Measurements from ENCODE around the gene KIZ. TPM values are rescaled to one million over a fixed set of nuclear protein-coding genes. Genes with fewer than 3 reads are reported as not detected.
"Not testable (repeated sequence)": the region's sequence is repeated elsewhere in the genome, so short reads cannot be mapped to it uniquely, and the experiment has no call there.

KIZ gene
- total RNA-seq, 1 donor from 2014 or later: 15.0 TPM

DNA sequence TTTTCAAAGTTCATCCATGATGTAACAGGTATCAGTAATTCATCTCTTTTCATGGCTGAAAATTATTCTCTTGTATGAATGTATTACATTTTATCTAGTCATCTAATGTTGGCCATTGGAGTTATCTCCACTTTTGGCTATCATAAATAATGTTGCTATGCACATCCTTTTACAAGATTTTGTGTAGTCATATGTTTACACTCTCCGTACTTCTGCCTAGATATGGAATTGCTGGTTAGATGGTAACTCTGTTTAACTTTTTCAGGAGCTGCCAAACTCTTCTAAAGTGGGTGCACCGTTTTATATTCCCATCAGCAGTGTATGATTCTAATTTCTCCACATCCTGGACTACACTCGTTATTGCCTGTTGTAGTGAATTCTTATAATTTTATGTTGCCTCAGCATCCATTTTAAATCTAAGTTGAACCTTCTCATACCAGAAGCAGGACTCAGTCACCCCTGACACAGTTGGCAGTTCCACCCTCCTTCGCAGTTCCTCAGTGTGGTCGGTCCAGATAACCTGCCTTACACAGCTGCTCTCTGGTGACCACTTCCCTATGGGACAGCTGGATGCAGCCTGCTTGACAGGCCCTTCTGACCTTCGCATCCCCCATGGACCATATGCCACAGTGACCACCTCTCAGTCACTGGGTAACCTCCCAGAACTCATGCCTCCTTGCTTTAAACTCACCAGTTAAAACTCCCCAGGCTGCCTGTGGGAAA, 33.9 kb downstream of the KIZ start:
- DNase-seq (ENCODE audit: low spot score): no peak
- Mint-ChIP-seq H3K27ac (ENCODE audit: unreplicated experiment) (no peak overlapping the region), H3K36me3 (ENCODE audit: low read depth, unreplicated experiment) (peaks cover 5% of the 10 kb centered on the region), H3K4me3 (ENCODE audit: unreplicated experiment) (no peak overlapping the region), H3K27me3 (ENCODE audit: unreplicated experiment) (no peaks in the 10 kb centered on the region), H3K4me1 (ENCODE audit: unreplicated experiment) (no peaks in the 10 kb centered on the region), H3K9me3 (ENCODE audit: unreplicated experiment) (no peaks in the 10 kb centered on the region)
- TF ChIP-seq, protein P1, sequence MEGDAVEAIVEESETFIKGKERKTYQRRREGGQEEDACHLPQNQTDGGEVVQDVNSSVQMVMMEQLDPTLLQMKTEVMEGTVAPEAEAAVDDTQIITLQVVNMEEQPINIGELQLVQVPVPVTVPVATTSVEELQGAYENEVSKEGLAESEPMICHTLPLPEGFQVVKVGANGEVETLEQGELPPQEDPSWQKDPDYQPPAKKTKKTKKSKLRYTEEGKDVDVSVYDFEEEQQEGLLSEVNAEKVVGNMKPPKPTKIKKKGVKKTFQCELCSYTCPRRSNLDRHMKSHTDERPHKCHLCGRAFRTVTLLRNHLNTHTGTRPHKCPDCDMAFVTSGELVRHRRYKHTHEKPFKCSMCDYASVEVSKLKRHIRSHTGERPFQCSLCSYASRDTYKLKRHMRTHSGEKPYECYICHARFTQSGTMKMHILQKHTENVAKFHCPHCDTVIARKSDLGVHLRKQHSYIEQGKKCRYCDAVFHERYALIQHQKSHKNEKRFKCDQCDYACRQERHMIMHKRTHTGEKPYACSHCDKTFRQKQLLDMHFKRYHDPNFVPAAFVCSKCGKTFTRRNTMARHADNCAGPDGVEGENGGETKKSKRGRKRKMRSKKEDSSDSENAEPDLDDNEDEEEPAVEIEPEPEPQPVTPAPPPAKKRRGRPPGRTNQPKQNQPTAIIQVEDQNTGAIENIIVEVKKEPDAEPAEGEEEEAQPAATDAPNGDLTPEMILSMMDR (IDR thresholded peaks at IDR 0.05; ENCODE audit: unreplicated experiment): no peak

DNA sequence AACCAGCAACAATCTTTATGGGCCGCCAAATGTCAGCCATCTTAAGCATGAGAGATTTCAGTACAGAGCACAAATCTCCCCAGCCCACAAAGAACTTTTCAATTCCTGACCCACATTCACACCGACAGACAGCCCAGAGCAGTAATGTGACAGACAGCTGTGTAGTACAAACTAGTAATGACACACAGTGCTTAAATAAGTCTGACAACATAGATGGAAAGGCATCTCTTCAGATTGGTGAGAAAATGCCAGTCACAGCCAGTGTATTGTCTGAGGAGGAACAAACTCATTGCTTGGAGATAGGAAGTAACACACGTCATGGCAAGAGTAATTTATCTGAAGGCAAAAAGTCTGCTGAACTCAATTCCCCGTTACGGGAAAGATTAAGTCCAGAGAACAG, 36.0 kb downstream of the KIZ start:
- Mint-ChIP-seq H3K4me1 (ENCODE audit: unreplicated experiment) (no peaks in the 10 kb centered on the region), H3K4me3 (ENCODE audit: unreplicated experiment) (no peak overlapping the region), H3K27ac (ENCODE audit: unreplicated experiment) (no peak overlapping the region), H3K9me3 (ENCODE audit: unreplicated experiment) (no peaks in the 10 kb centered on the region), H3K27me3 (ENCODE audit: unreplicated experiment) (no peaks in the 10 kb centered on the region), H3K36me3 (ENCODE audit: low read depth, unreplicated experiment) (peaks cover 5% of the 10 kb centered on the region)
- no peak for DNase-seq (ENCODE audit: low spot score)
- TF ChIP-seq, protein P1 (IDR thresholded peaks at IDR 0.05; ENCODE audit: unreplicated experiment): no peak

DNA sequence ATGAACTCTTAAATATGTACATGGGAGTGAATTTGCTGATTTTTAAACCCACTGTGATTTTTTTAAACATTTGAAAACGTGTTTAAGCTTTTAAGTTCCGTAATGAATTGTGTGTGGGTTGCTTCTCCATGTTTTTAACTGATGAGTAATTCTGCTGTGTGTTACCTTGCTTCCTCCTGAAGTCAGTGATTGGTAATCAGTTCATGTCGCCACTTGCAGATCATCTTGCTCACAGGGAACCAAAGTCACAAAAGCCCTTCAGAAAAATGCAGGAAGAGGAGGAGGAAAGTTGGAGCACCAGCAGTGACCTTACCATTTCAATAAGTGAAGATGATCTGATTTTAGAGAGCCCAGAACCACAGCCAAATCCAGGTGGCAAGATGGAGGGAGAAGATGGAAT, 36.7 kb downstream of the KIZ start:
- TF ChIP-seq, protein P1 (IDR thresholded peaks at IDR 0.05; ENCODE audit: unreplicated experiment): no peak
- H3K9me3 Mint-ChIP-seq (ENCODE audit: unreplicated experiment): no peaks in the 10 kb centered on the region
- H3K4me3 Mint-ChIP-seq (ENCODE audit: unreplicated experiment): no peak overlapping the region
- DNase-seq (ENCODE audit: low spot score): no peak
- no peak overlapping the region for H3K27ac Mint-ChIP-seq (ENCODE audit: unreplicated experiment)
- no peaks in the 10 kb centered on the region for H3K4me1 Mint-ChIP-seq (ENCODE audit: unreplicated experiment)
- H3K27me3 Mint-ChIP-seq (ENCODE audit: unreplicated experiment): no peaks in the 10 kb centered on the region
- peaks cover 5% of the 10 kb centered on the region for H3K36me3 Mint-ChIP-seq (ENCODE audit: low read depth, unreplicated experiment)

DNA sequence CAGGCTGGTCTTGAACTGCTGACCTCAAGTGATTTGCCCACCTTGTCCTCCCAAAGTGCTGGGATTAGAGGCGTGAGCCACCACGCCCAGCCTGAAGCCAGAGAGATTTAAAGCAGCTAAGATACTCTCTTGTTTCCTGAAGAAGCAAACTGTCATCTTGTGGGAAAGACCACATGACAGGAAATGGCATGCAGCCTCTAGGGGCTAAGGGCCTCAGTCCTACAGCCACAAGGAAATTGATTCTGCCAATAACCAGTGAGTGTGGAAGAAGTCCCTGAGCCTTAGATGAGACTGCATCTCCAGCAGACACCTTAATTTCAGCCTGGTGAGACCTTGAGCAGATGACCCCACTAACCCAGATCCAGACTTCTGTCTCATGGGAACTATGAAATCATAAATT, 40.9 kb downstream of the KIZ start:
- Mint-ChIP-seq H3K36me3 (ENCODE audit: low read depth, unreplicated experiment) (no peaks in the 10 kb centered on the region), H3K27me3 (ENCODE audit: unreplicated experiment) (no peaks in the 10 kb centered on the region), H3K9me3 (ENCODE audit: unreplicated experiment) (no peaks in the 10 kb centered on the region), H3K4me3 (ENCODE audit: unreplicated experiment) (no peak overlapping the region), H3K27ac (ENCODE audit: unreplicated experiment) (no peak overlapping the region), H3K4me1 (ENCODE audit: unreplicated experiment) (no peaks in the 10 kb centered on the region)
- no peak for DNase-seq (ENCODE audit: low spot score)
- TF ChIP-seq, protein P1 (IDR thresholded peaks at IDR 0.05; ENCODE audit: unreplicated experiment): no peak

DNA sequence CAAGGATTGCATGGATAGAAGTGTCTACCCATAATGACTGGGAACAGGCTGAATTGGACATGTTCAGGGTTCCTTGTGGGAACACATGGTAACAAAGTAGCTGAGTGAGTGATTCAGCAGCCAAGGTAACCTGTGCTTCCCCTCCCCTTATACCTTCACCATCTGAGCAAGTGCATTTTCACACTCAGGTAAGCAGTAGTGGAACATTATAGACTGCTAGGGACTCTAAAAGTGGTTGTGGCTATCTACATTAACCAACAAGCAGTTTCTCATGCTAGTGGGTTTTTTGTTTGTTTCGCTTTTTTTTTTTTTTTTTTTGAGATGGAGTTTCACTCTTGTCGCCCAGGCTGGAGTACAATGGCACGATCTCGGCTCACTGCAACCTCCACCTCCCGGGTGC, 41.4 kb downstream of the KIZ start:
- Mint-ChIP-seq H3K27ac (ENCODE audit: unreplicated experiment) (no peak overlapping the region), H3K27me3 (ENCODE audit: unreplicated experiment) (no peaks in the 10 kb centered on the region), H3K36me3 (ENCODE audit: low read depth, unreplicated experiment) (no peaks in the 10 kb centered on the region), H3K4me1 (ENCODE audit: unreplicated experiment) (no peaks in the 10 kb centered on the region), H3K4me3 (ENCODE audit: unreplicated experiment) (no peak overlapping the region), H3K9me3 (ENCODE audit: unreplicated experiment) (no peaks in the 10 kb centered on the region)
- DNase-seq (ENCODE audit: low spot score): no peak
- TF ChIP-seq, protein P1 (IDR thresholded peaks at IDR 0.05; ENCODE audit: unreplicated experiment): no peak

DNA sequence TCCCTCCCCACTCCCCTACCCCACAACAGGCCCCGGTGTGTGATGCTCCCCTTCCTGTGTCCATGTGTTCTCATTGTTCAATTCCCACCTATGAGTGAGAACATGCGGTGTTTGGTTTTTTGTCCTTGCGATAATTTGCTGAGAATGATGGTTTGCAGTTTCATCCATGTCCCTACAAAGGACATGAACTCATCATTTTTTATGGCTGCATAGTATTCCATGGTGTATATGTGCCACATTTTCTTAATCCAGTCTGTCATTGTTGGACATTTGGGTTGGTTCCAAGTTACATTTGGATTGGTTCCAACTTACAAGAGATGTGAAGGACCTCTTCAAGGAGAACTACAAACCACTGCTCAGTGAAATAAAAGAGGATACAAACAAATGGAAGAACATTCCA, 42.2 kb downstream of the KIZ start:
- H3K27ac Mint-ChIP-seq (ENCODE audit: unreplicated experiment); DNase-seq (ENCODE audit: low spot score); H3K27me3 Mint-ChIP-seq (ENCODE audit: unreplicated experiment); H3K4me3 Mint-ChIP-seq (ENCODE audit: unreplicated experiment); H3K4me1 Mint-ChIP-seq (ENCODE audit: unreplicated experiment); H3K9me3 Mint-ChIP-seq (ENCODE audit: unreplicated experiment); H3K36me3 Mint-ChIP-seq (ENCODE audit: low read depth, unreplicated experiment): not testable (repeated sequence)
